Right renal pelvis (tissue), 4 donors: ENCODE measurements around the gene KLHL40. TPM values are rescaled to one million over a fixed set of nuclear protein-coding genes. Genes with fewer than 3 reads are reported as not detected.

Experiments
- DNase-seq, 4 donors: peaks; one replicate each; pipeline ENCODE4 v3.0.0-alpha.2; 2013; ENCODE audit warnings: low read depth in 4 of 4, low spot score in 3 of 4, missing footprints in 1 of 4
- polyA plus RNA-seq, 4 donors: library from polyadenylated mRNA; unstranded; fragments of 120-200 nt; gene quantifications; one replicate each; pipeline ENCODE4 v1.2.1, GENCODE V29; 2013; ENCODE audit not compliant: insufficient read length in 4 of 4

Gene KLHL40
- polyA plus RNA-seq, 4 donors, result 0.03 TPM; not detected in 3

- no peak for DNase-seq
These were observed 2.7 kb downstream of the KLHL40 start for GRCh38 chr3:42688016-42688415.

GRCh38 chr3:42688487-42689420, 3.4 kb downstream of the KLHL40 start:
- no peak for DNase-seq

GRCh38 chr3:42689421-42690014, 4.2 kb downstream of the KLHL40 start:
- DNase-seq, result no peak

GRCh38 chr3:42690191-42690590, 4.9 kb downstream of the KLHL40 start:
- no peak for DNase-seq

- DNase-seq, result no peak
These were observed 5.7 kb downstream of the KLHL40 start for GRCh38 chr3:42690766-42691680.

GRCh38 chr3:42691816-42692666, 6.7 kb downstream of the KLHL40 start:
- DNase-seq, result no peak

- DNase-seq, result no peak
These were observed 7.6 kb downstream of the KLHL40 start for GRCh38 chr3:42692667-42693529.

GRCh38 chr3:42693530-42693930, 8.2 kb downstream of the KLHL40 start:
- DNase-seq, result no peak

GRCh38 chr3:42694366-42694765, 9.0 kb downstream of the KLHL40 start:
- DNase-seq, result no peak

GRCh38 chr3:42696356-42697288, 11.3 kb downstream of the KLHL40 start:
- no peak for DNase-seq

- DNase-seq, result no peak
These were observed 12.1 kb downstream of the KLHL40 start for GRCh38 chr3:42697289-42698051.

GRCh38 chr3:42698216-42698910, 13.0 kb downstream of the KLHL40 start:
- DNase-seq, result no peak

- no peak for DNase-seq
These were observed 13.5 kb downstream of the KLHL40 start for GRCh38 chr3:42698911-42699230.

GRCh38 chr3:42699511-42699971, 14.2 kb downstream of the KLHL40 start:
- no peak for DNase-seq

- no peak for DNase-seq
These were observed 15.3 kb downstream of the KLHL40 start for GRCh38 chr3:42700366-42701288.
